Neuronal stem cell (in vitro differentiated cells): ENCODE measurements around the gene DNAJC18.
A peak's percentile ranks its signal among the peaks of the same experiment; 100 is the strongest.

Source experiments
- DNase-seq: peaks from one replicate; pipeline ENCODE4 v3.0.0-alpha.2; 2013; ENCODE audit warnings: low spot score
- H2AFZ ChIP-seq: one replicate; pipeline ENCODE4 v1.6.1; 2013; ENCODE audit warnings: mild to moderate bottlenecking, low read length, inconsistent platforms
- H2AK5ac ChIP-seq: 2 replicates; pipeline ENCODE4 v1.6.1; 2013; ENCODE audit warnings: low read depth, mild to moderate bottlenecking, inconsistent platforms, low read length, moderate library complexity, mixed read lengths
- H2BK120ac ChIP-seq: 2 replicates; pipeline ENCODE4 v1.6.1; 2013; ENCODE audit warnings: low read depth, mild to moderate bottlenecking, inconsistent platforms, low read length, moderate library complexity, mixed read lengths
- H2BK12ac ChIP-seq: one replicate; pipeline ENCODE4 v1.6.1; 2013; ENCODE audit warnings: low read length, inconsistent platforms
- H2BK15ac ChIP-seq: 2 replicates; pipeline ENCODE4 v1.6.1; 2013; ENCODE audit warnings: mild to moderate bottlenecking, low read length, inconsistent platforms, mixed read lengths
- H2BK5ac ChIP-seq: one replicate; pipeline ENCODE4 v1.6.1; 2013; ENCODE audit warnings: inconsistent platforms, mild to moderate bottlenecking, low read length, moderate library complexity
- H3K14ac ChIP-seq: one replicate; pipeline ENCODE4 v1.6.1; 2013; ENCODE audit warnings: low read length, inconsistent platforms
- H3K18ac ChIP-seq: 2 replicates; pipeline ENCODE4 v1.6.1; 2013; ENCODE audit warnings: low read length, inconsistent platforms
- H3K23ac ChIP-seq: 2 replicates; pipeline ENCODE4 v1.6.1; 2013; ENCODE audit warnings: low read depth, mild to moderate bottlenecking, mixed read lengths, low read length, inconsistent platforms; ENCODE audit not compliant: poor library complexity
- H3K27ac ChIP-seq: replicated peaks from 3 replicates; pipeline ENCODE4 v1.5.1; 2013; ENCODE audit warnings: low read length, inconsistent platforms
- H3K27me3 ChIP-seq, 3 experiments: 2 replicates each; pipeline ENCODE4 v1.6.1; 2013; ENCODE audit warnings: low read length in 3 of 3, mild to moderate bottlenecking in 2 of 3, inconsistent platforms in 1 of 3, low read depth in 1 of 3, mixed read lengths in 1 of 3, moderate library complexity in 1 of 3; ENCODE audit not compliant: control insufficient read depth in 3 of 3, insufficient read depth in 3 of 3
- H3K36me3 ChIP-seq, 2 donors: replicated peaks in 1 of 2; 2 replicates each; pipeline ENCODE4 v1.6.1; 2013; ENCODE audit warnings: low read length in 2 of 2; ENCODE audit not compliant: control insufficient read depth in 2 of 2, insufficient read depth in 2 of 2
- H3K4ac ChIP-seq: 2 replicates; pipeline ENCODE4 v1.6.1; 2013; ENCODE audit warnings: inconsistent platforms, mild to moderate bottlenecking, low read length, moderate library complexity
- H3K4me1 ChIP-seq, 2 donors: 1 replicate in 1 of 2; 2 replicates in 1 of 2; pipeline ENCODE4 v1.6.1; 2013; ENCODE audit warnings: low read length in 2 of 2, low read depth in 1 of 2; ENCODE audit not compliant: control insufficient read depth in 2 of 2, insufficient read depth in 1 of 2
- H3K4me2 ChIP-seq: one replicate; pipeline ENCODE4 v1.6.1; 2013; ENCODE audit warnings: mild to moderate bottlenecking, low read length, inconsistent platforms; ENCODE audit not compliant: insufficient read depth, poor library complexity, severe bottlenecking
- H3K4me3 ChIP-seq, 2 donors: 2 replicates each; pipeline ENCODE4 v1.5.1; 2013; ENCODE audit warnings: low read length in 2 of 2, mild to moderate bottlenecking in 2 of 2, inconsistent platforms in 1 of 2, moderate library complexity in 1 of 2
- H3K79me1 ChIP-seq: one replicate; pipeline ENCODE4 v1.6.1; 2013; ENCODE audit warnings: low read depth, mild to moderate bottlenecking, inconsistent platforms, low read length, moderate library complexity
- H3K9ac ChIP-seq: one replicate; pipeline ENCODE4 v1.6.1; 2013; ENCODE audit warnings: mild to moderate bottlenecking, low read depth, low read length, inconsistent platforms; ENCODE audit not compliant: poor library complexity
- H3K9me3 ChIP-seq, 2 donors: replicated peaks in 1 of 2; 2 replicates each; pipeline versions ENCODE3 to v1.6.1; 2013; ENCODE audit warnings: low read length in 2 of 2, mild to moderate bottlenecking in 2 of 2, inconsistent platforms in 1 of 2, low read depth in 1 of 2, mixed read lengths in 1 of 2, moderate library complexity in 1 of 2; ENCODE audit not compliant: control insufficient read depth in 2 of 2, insufficient read depth in 1 of 2
- H4K8ac ChIP-seq: one replicate; pipeline ENCODE4 v1.6.1; 2013; ENCODE audit warnings: low read depth, mild to moderate bottlenecking, inconsistent platforms, low read length, moderate library complexity
- H4K91ac ChIP-seq: one replicate; pipeline ENCODE4 v1.6.1; 2013; ENCODE audit warnings: low read length, low read depth, mild to moderate bottlenecking, inconsistent platforms; ENCODE audit not compliant: poor library complexity
- whole genome bisulfite sequencing, 2 donors: extraction: QIAGEN DNeasy Blood & Tissue Kit; methylation state at CpG; one replicate each; pipeline ENCODE4 v1.1.7; 2013; ENCODE audit warnings: missing lambda C conversion rate in 2 of 2, mixed read lengths in 1 of 2; ENCODE audit not compliant: insufficient read length in 2 of 2, insufficient replicate concordance in 1 of 2; ENCODE audit errors: extremely low coverage in 2 of 2; 5-methylcytosine and 5-hydroxymethylcytosine counted together

DNAJC18 gene

DNA sequence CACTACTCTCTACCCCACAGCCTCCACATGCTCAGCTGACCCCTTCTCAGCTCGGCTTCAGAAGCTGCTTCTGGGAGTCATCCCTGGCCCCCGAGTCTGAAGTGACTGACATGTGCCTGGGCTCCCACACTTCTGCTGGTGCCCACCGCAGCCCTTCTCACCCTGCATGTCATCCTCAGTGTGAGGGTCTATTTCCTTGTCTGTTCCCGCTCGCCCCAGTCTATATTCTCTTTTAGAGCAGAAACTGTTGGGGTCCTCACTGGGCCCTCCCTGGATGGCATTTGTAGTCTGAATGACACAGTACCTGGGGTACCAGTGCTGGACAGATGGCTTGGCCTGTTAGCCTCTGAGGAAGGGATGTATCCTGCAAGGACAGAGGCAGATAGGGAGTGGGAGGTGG lies 17.9 kb upstream of the DNAJC18 start:
- Histone ChIP-seq H2BK5ac (no peak overlapping the region), H2AK5ac (no peak overlapping the region), H3K79me1 (peaks cover 2% of the 10 kb centered on the region), H2AFZ (no peak overlapping the region), H3K4me2 (no peak overlapping the region), H3K9me3 (peaks cover 0 to 7% of the 10 kb centered on the region in 2 donors), H3K14ac (no peak overlapping the region), H3K36me3 (no peaks in the 10 kb centered on the region), H2BK120ac (no peak overlapping the region), H3K4me3 (no peak overlapping the region), H3K4ac (no peak overlapping the region), H2BK12ac (no peak overlapping the region), H4K8ac (no peak overlapping the region), H3K4me1 (peaks cover 0 to 2% of the 10 kb centered on the region in 2 donors), H3K18ac (no peak overlapping the region), H3K27ac (no peak overlapping the region), H4K91ac (no peak overlapping the region), H3K23ac (no peak overlapping the region), H3K9ac (peak overlapping the region; percentile 45), H3K27me3 (peaks cover 0 to 4% (median 3%) of the 10 kb centered on the region in 3 experiments), H2BK15ac (no peak overlapping the region)
- no peak for DNase-seq
- WGBS, 2 donors: no CpG with 5 or more reads among the region's 5 CpGs

DNA sequence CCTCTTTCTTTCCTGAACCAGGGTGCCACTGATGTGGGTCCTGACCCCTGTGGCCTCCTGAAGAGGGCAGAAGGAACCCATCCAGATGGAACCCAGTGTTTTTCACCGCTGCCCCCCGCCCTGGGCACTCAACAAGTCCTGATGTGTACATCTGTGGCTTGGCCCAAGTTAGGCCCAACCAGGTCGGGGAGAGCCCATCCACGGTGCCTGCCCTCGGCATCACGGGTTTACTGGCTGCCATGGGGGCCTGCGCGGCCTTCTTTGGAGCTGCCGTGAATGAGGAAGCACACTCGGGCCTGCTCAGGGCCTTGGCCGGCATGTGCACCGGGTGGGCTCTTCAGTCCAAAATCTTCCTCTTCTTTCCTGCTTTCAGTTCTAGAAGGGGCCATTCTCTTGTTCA lies 17.5 kb upstream of the DNAJC18 start:
- Histone ChIP-seq H3K4me3 (no peak overlapping the region), H2BK12ac (no peak overlapping the region), H3K79me1 (peaks cover 2% of the 10 kb centered on the region), H3K36me3 (no peaks in the 10 kb centered on the region), H3K4ac (no peak overlapping the region), H3K27ac (no peak overlapping the region), H3K4me1 (peaks cover 0 to 2% of the 10 kb centered on the region in 2 donors), H3K9ac (no peak overlapping the region), H2AK5ac (peak overlapping the region; percentile 77), H3K18ac (no peak overlapping the region), H3K23ac (no peak overlapping the region), H2AFZ (no peak overlapping the region), H4K8ac (no peak overlapping the region), H3K14ac (no peak overlapping the region), H3K27me3 (peaks cover 0 to 4% (median 3%) of the 10 kb centered on the region in 3 experiments), H2BK120ac (no peak overlapping the region), H4K91ac (no peak overlapping the region), H3K4me2 (no peak overlapping the region), H2BK15ac (peak overlapping the region; percentile 20), H2BK5ac (no peak overlapping the region), H3K9me3 (peaks cover 0 to 7% of the 10 kb centered on the region in 2 donors)
- no CpG with 5 or more reads among the region's 12 CpGs for WGBS, 2 donors
- DNase-seq: no peak

DNA sequence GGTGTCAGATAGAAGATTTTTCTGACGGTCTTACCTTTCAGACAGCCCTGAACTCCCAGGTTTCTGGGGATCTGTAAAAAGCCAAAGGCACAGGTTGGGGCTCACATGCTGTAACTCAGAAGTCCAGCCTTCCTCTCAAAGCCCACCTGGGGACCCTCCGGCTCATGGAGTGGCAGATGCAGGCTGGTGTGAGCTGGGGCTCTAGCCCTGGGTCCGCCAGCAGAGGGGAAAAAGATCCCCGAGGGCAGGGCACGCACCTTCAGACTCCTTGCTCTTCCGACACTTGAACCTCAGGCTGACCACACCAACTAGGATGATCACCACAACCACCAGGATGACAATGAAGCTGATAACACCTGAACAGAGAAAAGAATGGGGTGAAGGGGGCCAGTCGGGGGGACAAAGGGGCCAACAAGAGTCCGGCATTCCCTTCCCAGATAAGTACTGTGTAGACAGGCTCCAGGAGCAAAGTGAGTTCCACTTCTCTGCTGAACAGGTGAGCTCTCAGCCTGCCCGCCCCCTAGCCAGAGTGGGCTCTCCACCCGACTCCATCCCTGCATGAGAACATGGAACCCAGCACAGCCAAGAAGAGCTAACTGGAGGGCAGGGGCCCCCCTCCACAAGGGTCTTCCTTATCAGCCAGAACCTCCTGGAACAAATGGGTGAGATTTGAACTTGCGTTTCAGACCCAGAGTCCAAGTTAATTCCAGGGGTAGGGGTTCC lies 15.4 kb upstream of the DNAJC18 start:
- peaks cover 0 to 4% (median 3%) of the 10 kb centered on the region in 3 experiments for H3K27me3 ChIP-seq
- peak overlapping the region; percentile 35 for H3K18ac ChIP-seq
- no peak overlapping the region for H4K8ac ChIP-seq
- no peak overlapping the region for H3K4ac ChIP-seq
- no peak overlapping the region for H3K27ac ChIP-seq
- no peaks in the 10 kb centered on the region for H3K36me3 ChIP-seq
- H2BK120ac ChIP-seq: no peak overlapping the region
- H2BK15ac ChIP-seq: peak overlapping the region; percentile 55
- no peak overlapping the region for H2AFZ ChIP-seq
- H3K14ac ChIP-seq: no peak overlapping the region
- H3K4me1 ChIP-seq: no peaks in the 10 kb centered on the region
- peaks cover 0 to 7% of the 10 kb centered on the region in 2 donors for H3K9me3 ChIP-seq
- H3K4me2 ChIP-seq: no peak overlapping the region
- DNase-seq: no peak
- H4K91ac ChIP-seq: no peak overlapping the region
- H2BK5ac ChIP-seq: no peak overlapping the region
- H3K4me3 ChIP-seq: no peak overlapping the region
- peak overlapping the region; percentile 70 for H2AK5ac ChIP-seq
- WGBS, 2 donors: no CpG with 5 or more reads among the region's 11 CpGs
- H3K23ac ChIP-seq: no peak overlapping the region
- H2BK12ac ChIP-seq: no peak overlapping the region
- H3K79me1 ChIP-seq: peaks cover 2% of the 10 kb centered on the region
- H3K9ac ChIP-seq: no peak overlapping the region

DNA sequence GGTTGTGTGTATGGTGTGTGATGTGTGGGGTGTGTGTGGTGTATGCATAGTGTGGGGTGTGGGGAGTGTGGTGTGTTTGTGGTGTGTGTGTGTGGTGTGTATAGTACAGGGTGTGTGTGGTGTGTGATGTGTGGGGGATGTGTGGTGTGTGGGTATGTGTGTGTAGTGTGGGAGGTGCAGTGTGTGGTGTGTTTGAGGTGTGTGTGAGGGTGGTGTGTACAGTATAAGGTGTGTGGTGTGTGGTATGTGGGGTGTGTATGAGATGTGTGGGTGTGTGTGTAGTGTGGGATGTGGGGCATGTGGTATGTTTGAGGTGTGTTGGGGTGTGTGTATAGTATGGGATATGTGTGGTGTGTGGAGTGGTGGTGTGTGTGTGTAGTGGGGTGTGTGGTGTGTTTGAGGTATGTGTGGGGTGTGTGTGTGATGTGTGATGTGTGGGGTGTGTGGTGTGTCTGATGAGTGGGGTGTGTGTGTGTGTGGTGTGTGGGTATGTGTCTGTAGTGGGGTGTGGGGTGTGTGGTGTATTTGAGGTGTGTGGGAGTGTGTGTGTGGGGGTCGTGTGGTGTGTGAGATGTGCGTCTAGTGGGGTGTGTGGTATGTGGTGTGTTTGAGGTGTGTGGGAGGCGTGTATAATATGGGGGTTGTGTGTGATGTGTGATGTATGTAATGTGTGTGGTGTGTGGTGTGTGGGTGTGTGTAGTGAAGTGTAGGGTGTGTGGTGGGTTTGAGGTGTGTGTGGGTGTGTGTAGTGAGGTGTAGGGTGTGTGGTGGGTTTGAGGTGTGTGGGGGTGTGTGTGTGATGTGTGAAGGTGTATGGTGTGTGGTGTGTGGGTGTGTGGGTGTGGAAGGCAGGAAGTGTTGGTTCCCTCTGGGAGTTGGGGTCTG lies 14.6 kb upstream of the DNAJC18 start:
- Histone ChIP-seq H3K36me3 (no peaks in the 10 kb centered on the region), H2BK12ac (peak overlapping the region; percentile 73), H3K4me3 (peak overlapping the region in 1 of 2 donors; percentile 34), H3K4ac (no peak overlapping the region), H2BK5ac (no peak overlapping the region), H2BK15ac (peak overlapping the region; percentile 85), H3K23ac (peak overlapping the region; percentile 89), H3K9ac (no peak overlapping the region), H4K8ac (peak overlapping the region; percentile 65), H2AK5ac (peak overlapping the region; percentile 70), H3K27ac (no peak overlapping the region), H4K91ac (peak overlapping the region; percentile 53), H3K27me3 (peaks cover 0 to 4% (median 3%) of the 10 kb centered on the region in 3 experiments), H3K4me1 (no peaks in the 10 kb centered on the region), H3K9me3 (peaks cover 0 to 7% of the 10 kb centered on the region in 2 donors), H3K4me2 (no peak overlapping the region), H3K14ac (peak overlapping the region; percentile 94), H2AFZ (no peak overlapping the region), H2BK120ac (no peak overlapping the region), H3K79me1 (peaks cover 2% of the 10 kb centered on the region), H3K18ac (peak overlapping the region; percentile 17)
- no peak for DNase-seq
- WGBS, 2 donors: 100% methylated on average over 2 to 3 of the region's 3 CpGs
